Upper lobe of right lung (tissue), 1 donor: Measurements from ENCODE around the gene GALNT9. TPM values are rescaled to one million over a fixed set of nuclear protein-coding genes. Genes with fewer than 3 reads are reported as not detected.
A peak's percentile ranks its signal among the peaks of the same experiment; 100 is the strongest.

ENCODE experiments used
- ATAC-seq: fragments of 200-7000 bp; cut with Tn5 transposase; one replicate; pipeline ENCODE4 v1.9.1; 2020; ENCODE audit warnings: mild to moderate bottlenecking, moderate library complexity
- DNase-seq: peaks from one replicate; pipeline ENCODE4 v3.0.0-alpha.2; 2020
- H3K27ac ChIP-seq: fragments of 200-600 bp; one replicate; pipeline ENCODE4 v1.8.0; 2022
- H3K27me3 ChIP-seq: fragments of 200-600 bp; one replicate; pipeline ENCODE4 v1.8.0; 2022; ENCODE audit warnings: mild to moderate bottlenecking
- H3K36me3 ChIP-seq: fragments of 200-600 bp; one replicate; pipeline ENCODE4 v1.8.0; 2022
- H3K4me1 ChIP-seq: fragments of 200-600 bp; one replicate; pipeline ENCODE4 v1.8.0; 2022
- H3K4me3 ChIP-seq: fragments of 200-600 bp; one replicate; pipeline ENCODE4 v1.8.0; 2022; ENCODE audit warnings: mild to moderate bottlenecking
- H3K9me3 ChIP-seq: fragments of 200-600 bp; one replicate; pipeline ENCODE4 v1.8.0; 2022
- intact Hi-C: fragments of 100-400 bp; cut with DNase I; formaldehyde crosslinking; loops from one replicate; pipeline ENCODE4 v1.11.0; 2022
- total RNA-seq: library from RNA; stranded (reverse); fragmentation: NEBNext Ultra II Directional; extraction: Animal tissue kit (Norgen Biotek cat#: 25700); gene quantifications from one replicate; pipeline ENCODE4 v1.2.1, GENCODE V29; 2021
- TF ChIP-seq, protein P1 (sequence below): fragments of 200-600 bp; IDR thresholded peaks from one replicate; pipeline ENCODE4 v1.8.0; 2022; ENCODE audit warnings: antibody characterized with exemption
- donor health status: DM: no; HTN: yes; CAD: no; lungs with severe emphysema.

Gene GALNT9
- total RNA-seq, 1 donor from 2014 or later: 1.6 TPM

DNA sequence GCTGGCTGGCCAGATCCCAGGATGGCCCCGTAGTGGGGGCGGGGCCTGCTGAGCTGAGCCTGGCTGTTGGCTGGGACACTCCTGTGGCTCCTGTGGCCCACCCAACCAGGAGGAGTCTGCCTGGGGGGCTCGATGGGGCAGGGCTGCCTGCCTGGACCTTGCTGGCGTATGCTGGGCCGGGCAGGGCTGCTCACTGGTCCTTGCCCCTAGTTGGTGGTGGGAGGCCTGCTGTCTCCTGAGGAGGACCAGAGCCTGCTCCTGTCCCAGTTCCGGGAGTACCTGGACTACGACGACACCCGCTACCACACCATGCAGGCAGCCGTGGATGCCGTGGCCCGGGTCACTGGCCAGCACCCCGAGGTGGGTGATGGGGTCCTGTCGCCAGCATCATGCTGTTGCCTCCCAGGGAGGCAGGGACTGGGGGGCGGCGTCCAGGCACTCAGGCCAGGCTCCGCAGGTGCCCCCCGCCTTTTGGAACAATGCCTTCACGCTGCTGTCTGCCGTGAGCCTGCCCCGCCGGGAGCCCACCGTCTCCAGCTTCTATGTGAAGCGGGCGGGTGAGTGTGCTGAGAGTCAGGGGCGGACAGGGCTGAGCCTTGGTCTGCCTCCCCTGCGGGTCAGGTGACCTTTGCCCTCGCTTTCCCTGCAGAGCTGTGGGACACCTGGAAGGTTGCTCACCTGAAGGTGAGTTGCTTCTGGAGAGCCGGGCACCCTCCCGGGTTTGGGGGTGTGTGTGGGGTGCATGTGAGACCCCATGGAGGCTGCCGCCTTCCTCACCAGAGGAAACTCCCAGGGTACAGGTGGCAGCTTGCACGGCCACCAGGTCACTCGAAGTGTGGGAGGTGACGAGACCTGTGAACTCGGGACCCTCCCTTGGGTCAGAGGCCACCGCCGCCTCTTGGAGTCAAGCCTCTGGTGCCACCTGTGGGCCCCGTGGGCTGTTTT lies 181.7 kb downstream of the GALNT9 start:
- TF ChIP-seq, protein P1, sequence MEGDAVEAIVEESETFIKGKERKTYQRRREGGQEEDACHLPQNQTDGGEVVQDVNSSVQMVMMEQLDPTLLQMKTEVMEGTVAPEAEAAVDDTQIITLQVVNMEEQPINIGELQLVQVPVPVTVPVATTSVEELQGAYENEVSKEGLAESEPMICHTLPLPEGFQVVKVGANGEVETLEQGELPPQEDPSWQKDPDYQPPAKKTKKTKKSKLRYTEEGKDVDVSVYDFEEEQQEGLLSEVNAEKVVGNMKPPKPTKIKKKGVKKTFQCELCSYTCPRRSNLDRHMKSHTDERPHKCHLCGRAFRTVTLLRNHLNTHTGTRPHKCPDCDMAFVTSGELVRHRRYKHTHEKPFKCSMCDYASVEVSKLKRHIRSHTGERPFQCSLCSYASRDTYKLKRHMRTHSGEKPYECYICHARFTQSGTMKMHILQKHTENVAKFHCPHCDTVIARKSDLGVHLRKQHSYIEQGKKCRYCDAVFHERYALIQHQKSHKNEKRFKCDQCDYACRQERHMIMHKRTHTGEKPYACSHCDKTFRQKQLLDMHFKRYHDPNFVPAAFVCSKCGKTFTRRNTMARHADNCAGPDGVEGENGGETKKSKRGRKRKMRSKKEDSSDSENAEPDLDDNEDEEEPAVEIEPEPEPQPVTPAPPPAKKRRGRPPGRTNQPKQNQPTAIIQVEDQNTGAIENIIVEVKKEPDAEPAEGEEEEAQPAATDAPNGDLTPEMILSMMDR: no peak
- H3K36me3 ChIP-seq: peaks cover 7% of the 10 kb centered on the region
- DNase-seq: peak; percentile 63
- H3K4me3 ChIP-seq: no peak overlapping the region
- peaks cover 17% of the 10 kb centered on the region for H3K4me1 ChIP-seq
- intact Hi-C loops: no loop called here
- H3K27ac ChIP-seq: no peak overlapping the region
- H3K9me3 ChIP-seq: no peaks in the 10 kb centered on the region
- ATAC-seq: no peak
- no peaks in the 10 kb centered on the region for H3K27me3 ChIP-seq

DNA sequence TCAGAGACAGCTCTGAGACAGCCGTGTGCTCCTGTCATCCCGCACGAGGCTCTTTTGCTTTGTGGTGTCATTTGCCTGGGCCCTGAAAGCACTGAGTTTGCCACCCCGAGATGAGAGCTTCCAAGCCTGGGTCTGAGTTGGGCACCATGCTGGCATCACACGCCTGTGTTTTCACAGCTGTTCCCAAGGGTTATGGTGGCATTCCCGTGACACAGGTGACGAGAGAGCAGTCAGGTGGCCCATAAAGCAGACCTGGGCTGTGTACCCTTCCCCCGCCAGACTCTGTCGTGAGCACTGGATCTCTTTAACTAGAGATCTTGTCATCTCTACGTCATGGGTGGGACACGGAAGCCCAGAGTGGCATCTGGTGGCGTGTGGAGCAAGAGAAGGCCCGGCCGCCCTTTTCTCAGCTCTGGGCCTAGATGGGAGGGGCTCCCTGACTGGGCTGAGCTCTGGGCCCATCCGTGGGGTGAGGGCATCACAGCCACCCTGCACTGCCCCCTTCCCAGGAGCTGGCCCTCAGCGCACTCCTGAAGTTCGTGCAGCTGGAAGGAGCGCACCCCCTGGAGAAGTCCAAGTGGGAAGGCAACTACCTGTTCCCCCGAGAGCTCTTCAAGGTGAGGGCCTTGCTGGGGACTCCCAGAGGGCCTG lies 182.5 kb downstream of the GALNT9 start:
- DNase-seq (peak; percentile 44), ATAC-seq (no peak)
- Histone ChIP-seq H3K36me3 (peaks cover 14% of the 10 kb centered on the region), H3K4me1 (peaks cover 18% of the 10 kb centered on the region), H3K4me3 (no peak overlapping the region), H3K27ac (no peak overlapping the region), H3K9me3 (no peaks in the 10 kb centered on the region), H3K27me3 (no peaks in the 10 kb centered on the region)
- intact Hi-C loops: no loop called here
- TF ChIP-seq, protein P1: no peak

Other genes starting within 250 kb of the GALNT9 start
- gene DDX51, start 185.3 kb downstream of the GALNT9 start, total RNA-seq: 16.2 TPM
- 16.5 TPM for gene NOC4L, start 185.1 kb downstream of the GALNT9 start, total RNA-seq
- gene FBRSL1, start 160.6 kb upstream of the GALNT9 start, total RNA-seq: 49.5 TPM